Fibroblast of skin of left biceps (primary cell): Measurements from ENCODE around the gene CHD3.
"Not testable (repeated sequence)": the region's sequence is repeated elsewhere in the genome, so short reads cannot be mapped to it uniquely, and the experiment has no call there.

Source experiments
- DNase-seq, 2 experiments: peaks; one replicate each; pipeline ENCODE4 v3.0.0-alpha.2; 2013; ENCODE audit warnings: low read depth in 2 of 2

Gene CHD3

DNA sequence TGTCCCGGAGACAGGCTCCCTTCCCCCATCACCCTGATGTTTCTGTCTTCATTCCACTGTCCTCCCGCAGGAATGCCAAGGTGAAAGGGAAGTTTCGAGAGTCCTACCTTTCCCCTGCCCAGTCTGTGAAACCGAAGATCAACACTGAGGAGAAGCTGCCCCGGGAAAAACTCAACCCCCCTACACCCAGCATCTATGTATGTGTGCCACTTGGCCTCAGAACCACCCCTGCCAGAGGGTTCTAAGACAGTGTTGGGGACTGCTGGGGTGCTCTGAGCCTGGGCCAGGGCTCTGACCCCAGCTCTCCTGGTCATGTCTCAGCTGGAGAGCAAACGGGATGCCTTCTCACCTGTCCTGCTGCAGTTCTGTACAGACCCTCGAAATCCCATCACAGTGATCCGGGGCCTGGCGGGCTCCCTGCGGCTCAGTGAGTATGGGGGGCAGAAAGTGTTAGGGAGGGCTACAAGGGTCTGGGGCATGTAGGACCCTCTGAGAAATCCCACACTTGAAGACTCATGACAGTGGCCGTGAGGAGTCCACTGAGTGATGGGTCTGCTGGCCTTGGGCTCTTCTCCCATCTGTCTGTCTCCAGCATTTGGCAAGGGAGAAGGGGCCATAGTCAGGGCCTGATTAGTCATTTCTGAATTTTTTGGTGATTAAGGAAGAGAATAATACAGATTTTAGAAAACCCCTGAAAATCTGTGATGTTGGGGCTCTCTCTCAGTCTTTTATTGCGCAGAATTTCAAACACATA is 38.7 kb upstream of the CHD3 start:
- no peak for DNase-seq

GRCh38 chr17:7850701-7851437 is 37.7 kb upstream of the CHD3 start:
- no peak for DNase-seq

DNA sequence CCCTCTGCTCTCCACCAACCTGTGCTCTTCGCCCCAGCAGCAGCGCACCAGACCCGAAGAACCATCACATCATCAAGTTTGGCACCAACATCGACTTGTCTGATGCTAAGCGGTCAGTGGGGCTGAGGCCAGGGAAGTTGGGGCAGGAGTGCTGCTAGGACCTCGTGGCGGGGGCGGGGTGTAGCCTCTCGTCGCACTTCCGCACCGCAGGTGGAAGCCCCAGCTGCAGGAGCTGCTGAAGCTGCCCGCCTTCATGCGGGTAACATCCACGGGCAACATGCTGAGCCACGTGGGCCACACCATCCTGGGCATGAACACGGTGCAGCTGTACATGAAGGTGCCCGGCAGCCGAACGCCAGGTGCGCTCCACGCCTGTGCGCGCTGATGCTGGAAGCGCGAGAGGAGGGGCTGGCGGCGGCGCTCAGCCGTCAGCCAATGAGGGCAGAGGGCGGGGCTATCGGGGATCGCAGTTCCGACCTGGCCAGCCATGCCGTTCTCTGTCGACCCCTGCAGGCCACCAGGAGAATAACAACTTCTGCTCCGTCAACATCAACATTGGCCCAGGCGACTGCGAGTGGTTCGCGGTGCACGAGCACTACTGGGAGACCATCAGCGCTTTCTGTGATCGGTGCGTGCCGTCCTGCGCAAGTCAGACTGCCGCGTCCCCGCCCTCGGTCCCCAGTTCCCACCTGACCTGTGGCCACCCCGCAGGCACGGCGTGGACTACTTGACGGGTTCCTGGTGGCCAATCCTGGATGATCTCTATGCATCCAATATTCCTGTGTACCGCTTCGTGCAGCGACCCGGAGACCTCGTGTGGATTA is 36.9 kb upstream of the CHD3 start:
- DNase-seq: peak in 1 of 2 experiments; percentile 53

DNA sequence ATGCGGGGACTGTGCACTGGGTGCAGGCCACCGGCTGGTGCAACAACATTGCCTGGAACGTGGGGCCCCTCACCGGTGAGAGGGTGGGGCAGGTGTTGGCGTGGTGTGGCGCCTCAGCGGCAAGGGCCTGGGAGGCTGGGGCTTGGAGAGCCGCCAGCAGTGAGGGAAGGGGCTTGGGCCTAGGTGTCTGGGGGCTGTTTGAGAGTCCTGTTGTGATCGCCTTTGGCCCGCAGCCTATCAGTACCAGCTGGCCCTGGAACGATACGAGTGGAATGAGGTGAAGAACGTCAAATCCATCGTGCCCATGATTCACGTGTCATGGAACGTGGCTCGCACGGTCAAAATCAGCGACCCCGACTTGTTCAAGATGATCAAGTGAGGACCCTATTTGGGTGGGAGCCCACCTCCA is 36.3 kb upstream of the CHD3 start:
- DNase-seq: no peak

- no peak for DNase-seq
Measured at GRCh38 chr17:7852919-7853690, 35.5 kb upstream of the CHD3 start.

GRCh38 chr17:7853691-7854038 is 34.9 kb upstream of the CHD3 start:
- no peak for DNase-seq

DNA sequence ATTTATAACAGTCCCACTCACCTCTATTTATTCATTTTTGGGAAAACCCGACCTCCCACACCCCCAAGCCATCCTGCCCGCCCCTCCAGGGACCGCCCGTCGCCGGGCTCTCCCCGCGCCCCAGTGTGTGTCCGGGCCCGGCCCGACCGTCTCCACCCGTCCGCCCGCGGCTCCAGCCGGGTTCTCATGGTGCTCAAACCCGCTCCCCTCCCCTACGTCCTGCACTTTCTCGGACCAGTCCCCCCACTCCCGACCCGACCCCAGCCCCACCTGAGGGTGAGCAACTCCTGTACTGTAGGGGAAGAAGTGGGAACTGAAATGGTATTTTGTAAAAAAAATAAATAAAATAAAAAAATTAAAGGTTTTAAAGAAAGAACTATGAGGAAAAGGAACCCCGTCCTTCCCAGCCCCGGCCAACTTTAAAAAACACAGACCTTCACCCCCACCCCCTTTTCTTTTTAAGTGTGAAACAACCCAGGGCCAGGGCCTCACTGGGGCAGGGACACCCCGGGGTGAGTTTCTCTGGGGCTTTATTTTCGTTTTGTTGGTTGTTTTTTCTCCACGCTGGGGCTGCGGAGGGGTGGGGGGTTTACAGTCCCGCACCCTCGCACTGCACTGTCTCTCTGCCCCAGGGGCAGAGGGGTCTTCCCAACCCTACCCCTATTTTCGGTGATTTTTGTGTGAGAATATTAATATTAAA is 34.4 kb upstream of the CHD3 start:
- DNase-seq: no peak

- no peak for DNase-seq
Measured at GRCh38 chr17:7854851-7855659, 33.5 kb upstream of the CHD3 start, which contains the start of gene TMEM88. Gene TMEM88, plus strand, starts transcription at chr17:7855066. Its CDS starts 9 bp downstream, at chr17:7855075.

DNA sequence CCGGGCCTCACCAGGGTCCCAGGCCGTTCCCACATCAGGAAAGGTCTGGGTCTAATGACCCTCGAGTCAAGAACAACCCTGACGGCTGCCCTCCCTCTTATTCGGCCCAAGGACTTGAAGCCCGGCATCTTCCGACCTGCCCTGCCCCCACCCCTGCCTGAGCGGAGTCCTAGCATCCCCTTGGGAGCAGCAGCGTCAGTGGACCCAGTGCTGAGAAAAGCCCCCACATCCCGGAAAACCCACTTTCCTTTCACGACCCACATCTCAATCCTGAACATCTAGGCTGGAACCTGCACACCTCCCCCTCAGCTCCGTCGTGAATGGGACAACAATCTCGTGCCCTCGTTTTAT is 33.0 kb upstream of the CHD3 start:
- no peak for DNase-seq

DNA sequence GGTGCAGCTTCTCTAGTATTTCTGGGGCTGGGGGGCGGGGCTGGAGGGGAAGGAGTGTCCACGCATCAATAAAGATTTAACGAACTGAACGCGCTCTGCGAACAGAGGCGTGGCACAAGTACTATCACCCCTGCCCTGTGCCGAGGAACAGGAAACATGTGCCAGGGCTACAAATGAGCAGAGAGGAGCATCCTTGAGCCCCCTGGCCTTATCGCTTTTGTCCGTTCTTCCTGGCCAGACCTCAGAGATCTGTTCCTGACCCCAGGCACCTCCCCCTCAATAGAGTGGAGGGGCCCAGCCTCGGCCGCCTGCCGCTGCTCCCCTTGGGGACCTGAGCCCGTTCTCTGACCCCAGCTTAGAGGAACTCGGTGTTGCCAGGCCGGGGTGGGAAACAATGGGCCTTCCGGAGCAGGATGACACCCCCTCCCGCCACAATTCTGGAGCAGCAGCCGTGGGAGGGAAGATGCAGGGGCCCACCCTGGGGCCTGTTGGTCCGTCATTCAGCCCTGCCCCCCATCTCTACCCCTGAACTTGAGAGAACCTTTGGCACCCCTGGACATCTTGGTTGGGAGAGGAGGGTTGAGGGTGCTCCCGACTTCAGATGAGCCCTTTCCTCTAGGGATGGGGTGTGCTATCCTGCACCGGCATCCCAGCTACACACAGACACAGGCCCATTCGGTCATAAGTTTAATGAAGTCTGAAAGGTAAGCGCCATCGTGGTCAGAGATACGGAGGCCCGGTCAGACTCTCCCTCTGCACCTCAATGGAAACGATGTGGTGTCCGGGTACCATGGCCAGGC is 32.4 kb upstream of the CHD3 start:
- no peak for DNase-seq

DNA sequence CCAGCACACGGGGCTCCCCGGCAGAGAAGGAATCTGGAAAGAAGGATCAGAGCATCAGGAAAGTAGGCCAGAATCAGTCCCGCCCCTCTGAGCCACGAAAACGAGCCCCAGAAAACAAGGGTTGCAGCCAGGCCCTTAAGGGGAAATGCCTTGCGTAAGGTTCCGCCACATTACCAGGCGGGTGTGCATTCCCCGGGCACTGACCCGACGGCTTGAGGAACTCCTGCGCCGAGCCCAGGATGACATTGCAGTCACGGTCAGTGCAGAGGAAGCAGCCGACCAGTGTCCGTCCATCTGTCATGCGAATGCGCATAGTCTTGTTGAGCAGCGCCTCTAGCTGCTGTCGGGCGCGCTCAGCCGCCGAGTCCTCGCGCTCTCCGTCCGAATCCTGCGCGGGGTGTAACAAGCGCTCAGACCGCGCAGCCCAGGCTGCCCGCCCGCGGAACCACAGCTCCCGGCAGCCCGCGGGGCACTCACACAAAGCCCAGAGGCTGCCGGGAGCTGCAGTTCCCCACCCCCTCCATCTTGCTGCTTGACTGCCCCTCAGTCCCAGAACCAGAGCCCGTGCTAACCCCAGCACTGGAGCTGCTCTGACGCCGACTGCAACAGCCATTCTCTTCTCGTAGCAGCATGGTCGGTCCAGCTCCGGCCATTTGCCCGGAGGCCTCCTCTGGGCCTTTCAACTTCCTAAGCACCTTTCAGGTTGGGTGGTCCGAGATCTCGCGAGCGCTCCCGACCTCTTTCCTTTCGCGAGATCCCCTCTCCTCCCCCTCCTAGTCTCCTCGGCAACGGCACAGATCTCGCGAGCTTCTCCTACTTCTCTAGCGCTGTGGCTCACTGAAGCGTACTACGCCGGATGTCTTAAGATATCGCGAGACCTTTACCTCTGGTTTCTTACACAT is 31.5 kb upstream of the CHD3 start, which contains the start of gene NAA38:
Gene NAA38, minus strand, starts transcription at position 749 of the 902 bp plus-strand sequence. Its CDS starts 96 bp downstream, at position 653.
- peak; percentile 99 for DNase-seq

GRCh38 chr17:7857713-7858521 is 30.7 kb upstream of the CHD3 start, which contains the start of gene CYB5D1:
Gene CYB5D1, plus strand, starts transcription at chr17:7858003. Its CDS starts 132 bp downstream, at chr17:7858135.
- DNase-seq: peak; percentile 85 to 86

- no peak for DNase-seq
Measured at GRCh38 chr17:7858522-7858810, 30.1 kb upstream of the CHD3 start.

GRCh38 chr17:7859028-7859427 is 29.6 kb upstream of the CHD3 start:
- no peak for DNase-seq

GRCh38 chr17:7862692-7863437 is 25.7 kb upstream of the CHD3 start:
- DNase-seq: no peak

DNA sequence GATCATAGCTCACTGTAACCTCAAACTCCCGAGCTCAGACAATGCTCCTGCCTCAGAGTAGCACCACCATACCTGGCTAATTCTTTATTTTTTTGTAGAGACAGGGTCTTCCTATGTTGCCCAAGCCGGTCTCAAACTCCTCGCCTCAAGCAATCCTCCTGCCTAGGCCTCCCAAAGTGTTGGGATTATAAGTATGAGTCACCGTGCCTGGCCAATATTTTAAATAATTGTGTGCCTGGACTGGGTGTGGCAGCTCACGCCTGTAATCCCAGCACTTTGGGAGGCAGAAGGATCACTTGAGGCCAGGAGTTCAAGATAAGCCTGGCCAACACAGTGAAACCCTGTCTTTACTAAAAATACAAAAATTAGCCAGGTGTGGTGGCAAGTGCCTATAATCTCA is 24.2 kb upstream of the CHD3 start:
- not testable (repeated sequence) for DNase-seq
